ENCODE measurements around the gene SELENBP1.

The SELENBP1 gene

DNA sequence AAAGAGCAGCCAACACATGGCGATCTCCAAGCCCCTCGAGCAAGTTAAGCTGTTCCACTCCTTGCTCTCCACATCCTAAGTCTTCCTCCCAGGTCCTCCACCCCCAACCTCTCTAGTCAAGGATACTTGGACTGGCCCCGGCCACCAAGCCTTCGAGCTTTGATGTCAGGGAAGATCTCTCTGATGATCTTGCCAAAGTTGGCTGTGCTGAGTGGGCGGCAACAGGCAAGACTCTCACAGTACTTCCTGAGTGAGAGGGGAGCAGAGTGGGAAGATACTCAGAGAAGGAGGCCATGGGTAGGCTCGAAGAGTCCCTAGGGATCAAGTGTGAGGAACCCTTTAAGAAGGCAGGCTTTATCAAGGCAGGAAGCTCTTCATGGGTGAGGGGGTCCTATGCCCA lies 28.2 kb downstream of the SELENBP1 start:
- no peak for DNase-seq (ENCODE audit: low read depth in 3 of 3, low spot score in 1 of 3)

- DNase-seq (ENCODE audit: low read depth in 3 of 3, low spot score in 1 of 3): no peak
These were observed 28.9 kb downstream of the SELENBP1 start for GRCh38 chr1:151343587-151343986.

GRCh38 chr1:151342569-151342968 lies 29.9 kb downstream of the SELENBP1 start:
- no peak for DNase-seq (ENCODE audit: low read depth in 3 of 3, low spot score in 1 of 3)

- no peak for DNase-seq (ENCODE audit: low read depth in 3 of 3, low spot score in 1 of 3)
These were observed 30.5 kb downstream of the SELENBP1 start for GRCh38 chr1:151342021-151342420.

DNA sequence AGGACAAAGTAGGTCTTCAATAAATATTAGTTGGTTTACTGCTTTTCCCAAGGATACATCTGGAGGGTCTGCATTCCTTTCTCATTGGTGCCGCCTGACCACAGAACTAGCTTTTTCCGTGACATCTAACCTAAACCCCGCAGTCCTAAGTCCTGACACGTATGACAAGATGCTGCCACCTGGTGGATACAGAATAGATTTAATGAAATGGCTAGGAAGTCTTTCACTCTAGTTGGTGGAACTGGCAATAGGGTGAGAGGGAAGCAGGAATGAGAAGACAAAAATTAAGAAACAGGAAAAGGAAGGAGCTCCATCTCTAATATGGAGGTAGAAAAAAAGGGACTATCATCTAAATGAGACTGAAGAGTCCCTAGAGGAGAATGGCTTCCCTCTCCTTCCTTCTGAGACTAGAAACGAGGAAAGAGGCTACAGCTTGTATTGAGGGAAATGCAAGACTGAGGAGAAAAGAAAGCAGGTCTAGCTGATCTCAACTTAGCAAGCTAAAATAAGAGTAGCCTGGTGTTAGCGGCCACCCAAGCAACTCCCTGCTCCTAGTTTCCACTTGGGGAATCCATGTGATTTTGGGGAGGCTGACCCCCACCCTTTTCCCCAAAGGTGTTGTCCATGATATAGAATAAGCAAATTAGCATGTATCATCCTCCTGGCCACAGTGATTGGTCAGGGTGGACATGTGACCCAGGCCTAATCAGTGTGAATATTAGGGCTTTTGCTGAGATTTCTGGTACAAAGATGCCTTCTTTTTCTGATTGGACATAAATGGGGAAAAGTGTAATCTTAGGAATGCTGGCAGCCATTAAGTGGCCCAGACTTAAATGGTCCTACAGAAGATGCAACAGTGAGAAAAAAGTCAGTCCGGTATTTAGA lies 31.4 kb downstream of the SELENBP1 start:
- DNase-seq (ENCODE audit: low read depth in 3 of 3, low spot score in 1 of 3): peak in 2 of 3 donors; percentile 18 to 42

- DNase-seq (ENCODE audit: low read depth in 3 of 3, low spot score in 1 of 3): no peak
These were observed 35.9 kb downstream of the SELENBP1 start for GRCh38 chr1:151336556-151336955.

- DNase-seq (ENCODE audit: low read depth in 3 of 3, low spot score in 1 of 3): no peak
These were observed 37.7 kb downstream of the SELENBP1 start for GRCh38 chr1:151334822-151335221.

GRCh38 chr1:151327903-151328674 lies 44.4 kb downstream of the SELENBP1 start:
- DNase-seq (ENCODE audit: low read depth in 3 of 3, low spot score in 1 of 3): no peak

DNA sequence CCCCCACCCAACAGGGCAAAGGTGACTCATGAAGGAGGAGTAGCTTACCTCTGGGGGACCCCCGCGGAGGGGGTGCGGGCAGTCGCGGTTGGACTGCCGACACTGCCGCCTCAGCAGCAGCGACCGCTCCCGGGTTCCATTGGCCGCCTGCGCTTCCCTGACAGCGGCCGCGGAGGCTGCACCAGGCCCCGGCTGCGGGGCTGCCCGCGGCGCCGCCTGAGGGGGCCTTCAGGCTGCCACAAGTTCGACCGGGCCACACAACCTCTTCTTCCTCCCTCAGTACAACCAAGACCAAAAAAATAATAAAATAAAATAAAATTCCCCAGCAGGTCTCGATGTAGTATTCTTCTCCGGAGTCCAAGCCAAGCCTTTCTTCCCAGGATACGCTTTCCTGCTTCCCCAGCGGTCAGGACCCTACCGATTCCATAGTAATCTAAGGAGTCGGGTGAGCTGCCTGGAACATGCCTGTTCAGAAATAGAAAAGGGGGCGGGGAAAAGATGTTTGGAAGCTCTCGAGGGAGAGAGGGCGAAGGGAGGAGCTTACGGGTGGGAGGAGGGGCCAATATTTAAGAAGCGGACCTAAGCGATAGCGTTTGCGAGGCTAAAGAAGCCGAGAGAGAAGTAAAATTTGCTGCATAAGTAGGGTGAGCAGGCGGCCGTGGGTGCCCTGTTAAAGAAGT lies 45.1 kb downstream of the SELENBP1 start, which contains the start of gene PI4KB:
Gene PI4KB, minus strand, starts transcription at position 194 of the 680 bp plus-strand sequence. CDS start 10,935 bp downstream, outside the sequence.
- peak; percentile 63 to 76 (median 67) for DNase-seq (ENCODE audit: low read depth in 3 of 3, low spot score in 1 of 3)

DNA sequence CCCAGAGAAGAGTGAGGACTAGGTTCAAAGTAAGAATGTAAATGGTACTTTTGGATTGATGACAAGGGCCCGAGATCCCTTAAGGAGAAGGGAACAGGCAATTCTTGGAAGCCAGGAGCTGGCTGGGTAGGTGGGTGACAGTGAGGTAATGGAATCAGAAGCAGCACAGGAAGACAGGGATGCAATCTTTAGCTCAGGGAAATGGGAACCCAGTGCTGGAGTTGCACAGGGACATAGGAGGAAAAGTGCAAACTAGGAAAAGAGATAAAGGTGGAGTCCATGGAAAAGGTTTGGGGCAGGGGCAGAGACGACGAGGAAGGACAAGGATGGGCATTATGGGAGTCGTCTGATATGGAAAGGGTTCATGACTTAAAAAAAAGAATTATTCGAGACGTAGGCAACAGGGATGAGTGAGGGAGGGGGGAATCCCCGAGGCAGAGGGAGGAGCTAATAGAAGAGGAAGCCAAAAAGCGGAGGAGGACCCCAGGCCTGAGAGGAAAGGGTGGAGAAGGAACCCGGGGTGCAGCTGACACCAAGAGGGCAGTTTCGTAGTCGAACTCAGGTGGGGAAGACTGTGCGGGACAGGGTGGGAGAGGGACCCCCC lies 45.8 kb downstream of the SELENBP1 start:
- DNase-seq (ENCODE audit: low read depth in 3 of 3, low spot score in 1 of 3): peak; percentile 13 to 31 (median 21)

GRCh38 chr1:151325646-151326429 lies 46.7 kb downstream of the SELENBP1 start:
- no peak for DNase-seq (ENCODE audit: low read depth in 3 of 3, low spot score in 1 of 3)

- no peak for DNase-seq (ENCODE audit: low read depth in 3 of 3, low spot score in 1 of 3)
These were observed 47.3 kb downstream of the SELENBP1 start for GRCh38 chr1:151325231-151325630.

GRCh38 chr1:151324390-151324930 lies 48.0 kb downstream of the SELENBP1 start:
- no peak for DNase-seq (ENCODE audit: low read depth in 3 of 3, low spot score in 1 of 3)

GRCh38 chr1:151318975-151319374 lies 53.5 kb downstream of the SELENBP1 start:
- DNase-seq (ENCODE audit: low read depth in 3 of 3, low spot score in 1 of 3): no peak

- DNase-seq (ENCODE audit: low read depth in 3 of 3, low spot score in 1 of 3): no peak
These were observed 56.8 kb downstream of the SELENBP1 start for GRCh38 chr1:151315565-151316235.

Data from stimulated activated CD4-positive, alpha-beta T cell treated with anti-CD3 and anti-CD28 coated beads, TNF-alpha, amount 100 ng/mL, for 1 hour (primary cell).